ENCODE results near the gene PRAC2. TPM values are rescaled to one million over a fixed set of nuclear protein-coding genes. Genes with fewer than 3 reads are reported as not detected.

The PRAC2 gene
- total RNA-seq, 1 donor, result not detected

Small RNA genes lying within 50 kb of the gene (small RNA-seq; reads per million reads assigned to genes)
- gene AC091179.2, result not detected
- not detected for gene COX6B1P2
- not detected for gene MIR3185
- not detected for gene RF02132
- gene RF02133, result not detected
- gene RN7SL125P, result not detected

Other genes starting within 250 kb of the PRAC2 start
- gene HOXB1, start 192.2 kb upstream of the PRAC2 start, total RNA-seq, result not detected in 2 replicates
- 4.3 and 4.5 TPM in 2 replicates for gene HOXB2, start 178.1 kb upstream of the PRAC2 start, total RNA-seq
- gene HOXB4, start 144.8 kb upstream of the PRAC2 start, total RNA-seq, result 1.7 and 1.9 TPM in 2 replicates
- 4.3 and 7.1 TPM in 2 replicates for gene HOXB3, start 132.9 kb upstream of the PRAC2 start, total RNA-seq
- 0.32 and 0.43 TPM in 2 replicates for gene HOXB5, start 129.4 kb upstream of the PRAC2 start, total RNA-seq
- gene HOXB6, start 118.2 kb upstream of the PRAC2 start, total RNA-seq, result 1.3 and 1.6 TPM in 2 replicates
- gene HOXB7, start 112.2 kb upstream of the PRAC2 start, total RNA-seq, result 1.7 and 2.6 TPM in 2 replicates
- not detected in 2 replicates for gene HOXB8, start 107.9 kb upstream of the PRAC2 start, total RNA-seq
- not detected in 2 replicates for gene HOXB9, start 96.8 kb upstream of the PRAC2 start, total RNA-seq
- gene PRAC1, start 667 bp upstream of the PRAC2 start, total RNA-seq, result not detected in 2 replicates
- gene HOXB13, start 5.6 kb downstream of the PRAC2 start, total RNA-seq, result under 0.01 and 0.32 TPM in 2 replicates
- gene TTLL6, start 94.0 kb downstream of the PRAC2 start, total RNA-seq, result under 0.01 TPM in 2 replicates
- 93.7 and 98.9 TPM in 2 replicates for gene CALCOCO2, start 107.8 kb downstream of the PRAC2 start, total RNA-seq
- gene ATP5MC1, start 169.6 kb downstream of the PRAC2 start, total RNA-seq, result 28.7 and 62.2 TPM in 2 replicates
- 104 and 120 TPM in 2 replicates for gene UBE2Z, start 185.2 kb downstream of the PRAC2 start, total RNA-seq
- 61.3 and 87.0 TPM in 2 replicates for gene SNF8, start 221.7 kb downstream of the PRAC2 start, total RNA-seq
- gene GIP, start 245.4 kb downstream of the PRAC2 start, total RNA-seq, result not detected in 2 replicates